Mesodermal cell (in vitro differentiated cells): ENCODE data around the gene ELOB.
"Not testable (repeated sequence)": the region's sequence is repeated elsewhere in the genome, so short reads cannot be mapped to it uniquely, and the experiment has no call there.

Source experiments
- H3K27ac ChIP-seq: 2 replicates; pipeline ENCODE4 v1.7.0; 2013; ENCODE audit warnings: mild to moderate bottlenecking, low read depth, low read length, moderate library complexity; ENCODE audit not compliant: severe bottlenecking
- H3K36me3 ChIP-seq: 2 replicates; pipeline ENCODE4 v1.7.1; 2013; ENCODE audit warnings: mild to moderate bottlenecking, low read length, moderate library complexity; ENCODE audit not compliant: control insufficient read depth, insufficient read depth
- H3K4me1 ChIP-seq: one replicate; pipeline ENCODE4 v1.7.1; 2013; ENCODE audit warnings: mild to moderate bottlenecking, low read length; ENCODE audit not compliant: insufficient read depth, control insufficient read depth, poor library complexity, severe bottlenecking
- H3K4me3 ChIP-seq: 2 replicates; pipeline ENCODE4 v1.7.0; 2013; ENCODE audit warnings: low read length, control low read depth, mild to moderate bottlenecking; ENCODE audit not compliant: insufficient read depth, poor library complexity, severe bottlenecking; ENCODE audit errors: extremely low read depth
- H3K9me3 ChIP-seq: 2 replicates; pipeline ENCODE4 v1.7.1; 2013; ENCODE audit warnings: mild to moderate bottlenecking, low read length, moderate library complexity; ENCODE audit not compliant: control insufficient read depth
- WGBS, 2 experiments: methylation state at CpG; one replicate each; pipeline ENCODE4 v1.1.5; 2013; ENCODE audit warnings: missing lambda C conversion rate in 2 of 2; ENCODE audit not compliant: insufficient coverage in 2 of 2; 5-methylcytosine and 5-hydroxymethylcytosine counted together

ELOB gene

GRCh38 chr16:2728034-2728433 lies 49.0 kb downstream of the ELOB start:
- no peaks in the 10 kb centered on the region for H3K9me3 ChIP-seq
- H3K27ac ChIP-seq, result no peak overlapping the region
- no peaks in the 10 kb centered on the region for H3K36me3 ChIP-seq
- no peak overlapping the region for H3K4me3 ChIP-seq
- WGBS, 2 experiments, result 100% methylated on average over 2 to 3 of the region's 7 CpGs
- no peaks in the 10 kb centered on the region for H3K4me1 ChIP-seq

GRCh38 chr16:2726923-2727322 lies 50.2 kb downstream of the ELOB start:
- no peak overlapping the region for H3K27ac ChIP-seq
- H3K9me3 ChIP-seq, result no peaks in the 10 kb centered on the region
- 93 to 100% methylated on average over 1 to 3 of the region's 5 CpGs for WGBS, 2 experiments
- H3K4me3 ChIP-seq, result no peak overlapping the region
- no peaks in the 10 kb centered on the region for H3K36me3 ChIP-seq
- no peaks in the 10 kb centered on the region for H3K4me1 ChIP-seq

GRCh38 chr16:2724816-2725348 lies 52.2 kb downstream of the ELOB start:
- H3K9me3 ChIP-seq, result no peaks in the 10 kb centered on the region
- WGBS, 2 experiments, result 85 to 89% methylated on average over 12 to 14 of the region's 16 CpGs

GRCh38 chr16:2724088-2724676 lies 52.9 kb downstream of the ELOB start:
- H3K4me3 ChIP-seq, result no peak overlapping the region
- no peaks in the 10 kb centered on the region for H3K36me3 ChIP-seq
- H3K9me3 ChIP-seq, result no peaks in the 10 kb centered on the region
- whole genome bisulfite sequencing, 2 experiments, result 86 to 95% methylated on average over 5 of the region's 7 CpGs
- peaks cover 3% of the 10 kb centered on the region for H3K4me1 ChIP-seq
- no peak overlapping the region for H3K27ac ChIP-seq

More at GRCh38 chr16:2724816-2725348, 52.2 kb downstream of the ELOB start:
- Histone ChIP-seq H3K4me1 (no peaks in the 10 kb centered on the region), H3K27ac (no peak overlapping the region), H3K36me3 (no peaks in the 10 kb centered on the region), H3K4me3 (no peak overlapping the region)

- H3K4me1 ChIP-seq, H3K27ac ChIP-seq, H3K9me3 ChIP-seq, H3K36me3 ChIP-seq: not testable (repeated sequence)
- H3K4me3 ChIP-seq, result peak overlapping the region; percentile 49
- WGBS, 2 experiments, result 60 to 67% methylated on average over 12 to 13 of the region's 14 CpGs
These were observed 55.4 kb downstream of the ELOB start for GRCh38 chr16:2721634-2722173.
